Astrocyte of the hippocampus (primary cell): ENCODE data around the gene CASK.
"Not testable (repeated sequence)": the region's sequence is repeated elsewhere in the genome, so short reads cannot be mapped to it uniquely, and the experiment has no call there.

Experiments used
- DNase-seq: peaks from one replicate; pipeline ENCODE4 v3.0.0; 2011; ENCODE audit warnings: low read depth, low spot score

CASK gene

GRCh38 chrX:41692162-41692749, 231.1 kb downstream of the CASK start:
- DNase-seq: peak; percentile 25

DNA sequence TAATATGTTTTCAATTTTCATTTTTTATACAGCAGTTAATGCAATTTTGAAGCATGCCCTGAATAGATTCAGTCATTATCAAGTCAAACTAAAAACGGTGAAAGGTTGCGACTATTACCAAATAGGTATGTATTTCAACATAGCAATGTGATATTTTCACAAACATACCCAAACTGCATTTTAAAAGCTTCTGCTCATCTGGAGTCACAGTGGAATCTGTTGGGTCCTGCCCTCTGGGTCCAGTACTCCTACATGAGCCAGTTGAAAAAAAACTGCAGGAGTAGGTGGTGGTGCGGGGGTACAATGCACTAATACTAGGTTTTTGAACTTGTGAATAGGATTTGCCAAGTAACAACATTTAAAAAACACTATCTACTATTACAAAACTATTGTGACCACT, 233.6 kb downstream of the CASK start:
- DNase-seq: no peak

DNA sequence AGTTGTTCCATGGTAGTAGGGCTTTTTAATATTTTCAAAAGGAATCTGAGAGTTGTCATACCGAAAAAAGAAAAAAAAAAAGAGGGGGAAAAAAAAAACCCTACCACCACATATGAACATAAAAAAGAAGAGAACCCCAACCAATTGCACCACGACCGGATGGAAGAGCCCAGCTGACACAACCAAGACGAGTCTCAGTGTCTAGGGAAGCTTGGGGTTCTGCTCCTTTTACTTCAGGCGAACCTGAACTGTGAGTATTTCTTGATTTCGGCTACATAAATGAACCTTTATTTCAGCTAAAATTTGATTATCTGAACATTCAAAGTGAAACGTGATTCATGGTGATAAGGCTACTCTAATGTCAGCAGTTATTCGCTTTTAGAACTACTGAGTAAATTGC, 234.5 kb downstream of the CASK start, which contains the start of gene GPR34:
TSS of gene GPR34 (plus strand) at position 139 of the 400 bp plus-strand sequence. CDS start 6,661 bp downstream, outside the sequence.
- DNase-seq: no peak

- DNase-seq: no peak
Measured at GRCh38 chrX:41688156-41688555, 235.2 kb downstream of the CASK start.

GRCh38 chrX:41686788-41687187, 236.6 kb downstream of the CASK start:
- DNase-seq: no peak

DNA sequence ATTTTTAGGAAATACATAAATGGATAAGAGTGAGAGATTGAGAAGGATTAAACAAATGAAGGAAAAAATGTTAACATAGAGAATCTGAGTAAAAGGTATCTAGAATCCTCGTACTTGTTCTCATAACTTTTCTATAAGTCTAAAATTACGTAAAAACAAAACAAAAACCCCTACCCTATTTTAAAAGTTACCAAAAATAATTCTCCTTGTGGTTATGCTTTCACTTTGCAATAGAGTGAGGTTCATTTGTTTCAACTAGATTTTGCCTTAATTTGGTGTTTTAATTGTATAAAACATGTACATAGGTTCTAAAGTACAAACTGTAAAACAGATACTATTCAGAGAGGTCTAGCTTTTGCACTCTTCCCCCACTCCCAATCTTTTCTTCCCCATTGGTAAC, 238.4 kb downstream of the CASK start:
- DNase-seq: no peak

GRCh38 chrX:41684138-41684537, 239.2 kb downstream of the CASK start:
- peak; percentile 17 for DNase-seq

DNA sequence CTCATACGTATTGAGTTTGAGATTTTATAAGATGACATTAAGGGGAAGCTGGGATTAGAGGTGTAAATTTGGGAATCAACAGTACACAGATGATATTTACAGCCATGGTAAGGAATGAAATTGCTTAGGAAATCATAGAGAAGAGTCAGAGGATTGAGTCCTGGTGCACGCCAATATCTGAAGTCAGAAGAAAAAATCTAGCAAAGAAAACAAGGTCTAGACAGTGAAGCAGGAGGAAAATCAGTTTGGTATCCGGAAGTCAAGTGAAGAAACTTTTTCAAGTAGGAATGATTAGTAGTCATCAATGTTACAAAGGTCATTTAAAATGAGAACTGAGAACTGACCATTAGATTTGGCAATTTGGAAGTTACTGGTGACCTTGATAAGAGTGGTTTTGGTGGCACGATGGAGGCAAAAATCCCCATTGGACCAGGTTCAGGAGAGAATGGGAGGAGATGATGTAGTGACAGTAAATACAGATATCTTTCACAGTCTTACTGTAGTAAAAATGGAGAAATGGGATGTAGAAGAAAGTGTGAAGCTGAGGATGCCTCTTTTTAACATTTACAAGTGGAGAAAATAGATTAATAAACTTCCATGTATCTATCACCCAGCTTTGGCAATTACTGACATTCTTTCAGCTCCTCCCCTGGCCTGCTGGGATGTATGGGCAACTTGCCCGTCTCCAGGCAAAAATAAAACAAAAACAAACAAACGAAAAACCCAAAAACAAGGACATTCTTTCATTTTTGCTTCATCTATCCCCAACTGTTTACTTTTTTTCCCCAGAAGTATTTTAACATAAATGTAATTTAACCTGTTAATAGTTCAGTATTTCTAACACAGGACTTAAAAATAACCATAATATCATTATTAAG, 245.9 kb downstream of the CASK start:
- peak; percentile 21 for DNase-seq

DNA sequence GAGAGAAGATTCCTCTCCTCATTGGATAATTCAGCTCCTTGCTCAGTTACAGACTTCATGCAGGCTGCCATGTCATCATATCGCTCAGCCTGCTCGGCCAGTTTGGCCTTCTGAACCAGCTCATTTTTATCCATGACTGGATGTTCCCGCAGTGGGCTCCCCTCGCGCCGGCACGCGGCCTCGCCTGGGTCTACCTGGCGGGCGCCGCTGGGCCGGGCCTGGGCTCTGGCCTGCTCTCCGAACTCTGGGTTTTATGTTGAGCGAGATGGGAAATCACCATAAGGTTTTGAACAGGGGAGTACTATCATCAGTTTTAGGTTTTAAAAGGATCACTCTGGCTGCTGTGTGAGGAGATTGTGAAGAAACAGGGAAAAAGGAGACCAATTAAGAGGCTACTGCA, 247.0 kb downstream of the CASK start:
- not testable (repeated sequence) for DNase-seq

DNA sequence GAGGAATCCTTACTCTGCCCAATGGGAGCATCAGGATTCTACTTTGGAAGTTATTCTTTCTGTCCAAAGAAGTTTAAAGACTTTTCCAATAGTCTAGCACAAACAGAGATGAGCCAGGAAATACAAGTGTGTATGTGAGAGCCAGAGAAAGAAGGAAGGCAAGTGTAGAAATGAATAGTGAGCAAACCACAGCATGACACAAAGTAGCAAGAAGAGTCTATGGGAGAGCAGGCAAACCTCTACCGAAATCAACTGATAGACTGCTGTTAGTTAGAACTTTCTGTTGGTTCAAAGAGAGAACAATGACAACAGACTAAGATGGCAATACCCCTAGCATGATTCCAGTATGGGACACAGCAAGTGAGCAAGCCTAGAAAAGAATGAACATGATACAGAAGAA, 250.7 kb downstream of the CASK start:
- DNase-seq: no peak

DNA sequence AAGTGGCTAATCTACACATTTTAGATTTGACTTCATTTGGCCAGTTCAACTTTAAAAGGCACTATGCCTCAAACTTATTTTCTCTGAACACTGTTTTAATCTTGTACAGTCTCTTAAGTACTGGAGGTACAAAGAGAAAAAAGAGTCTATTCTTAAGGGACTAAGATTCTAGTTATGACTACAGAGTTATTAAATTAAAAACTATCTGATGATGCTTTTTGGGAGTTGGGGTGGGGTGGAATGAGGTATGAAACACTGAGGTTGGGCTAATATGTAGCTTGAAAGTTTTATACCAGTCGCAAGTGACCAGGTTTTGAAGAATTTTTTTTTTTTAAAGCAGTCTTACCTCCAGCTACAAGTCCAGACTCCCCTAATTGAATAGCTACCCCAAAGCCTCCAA, 252.3 kb downstream of the CASK start:
- no peak for DNase-seq

DNA sequence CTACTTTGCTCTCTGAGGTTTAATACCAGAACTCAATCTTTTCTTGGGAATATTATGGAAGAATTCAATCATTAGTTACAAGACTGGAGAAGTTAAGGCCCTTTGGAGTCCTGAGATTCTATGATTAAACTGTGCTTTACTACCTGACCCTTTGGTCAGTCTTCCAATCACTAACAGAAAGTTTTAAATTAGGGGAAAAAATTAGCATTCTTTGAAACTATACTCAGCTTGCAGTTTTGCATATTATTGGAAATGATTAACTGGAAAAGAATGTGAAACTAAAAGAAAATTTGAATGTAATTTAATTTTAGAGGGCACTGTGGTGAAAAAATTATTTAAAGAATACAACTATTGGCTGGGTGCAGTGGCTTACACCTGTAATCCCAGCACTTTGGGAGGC, 253.2 kb downstream of the CASK start:
- DNase-seq: no peak

- no peak for DNase-seq
Measured at GRCh38 chrX:41667631-41668030, 255.7 kb downstream of the CASK start.

DNA sequence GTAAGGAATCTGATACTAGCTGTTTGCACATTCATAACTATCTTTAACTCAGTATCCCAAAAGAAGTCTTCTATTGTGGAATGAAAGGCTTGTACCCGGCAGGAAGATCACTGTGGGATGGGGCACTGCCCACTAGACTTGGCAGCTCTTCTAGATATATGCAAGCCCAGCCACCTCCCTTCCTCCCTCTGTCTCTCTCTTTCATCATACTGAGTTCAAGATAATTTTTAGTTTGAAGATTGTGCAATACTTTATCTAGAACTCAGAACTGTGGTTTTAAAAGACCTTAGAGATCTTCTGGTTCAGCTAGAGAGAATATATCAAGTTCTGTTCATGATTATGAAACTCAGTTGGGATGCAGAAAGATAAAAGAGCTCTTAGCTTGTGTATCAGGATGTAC, 257.1 kb downstream of the CASK start:
- no peak for DNase-seq

DNA sequence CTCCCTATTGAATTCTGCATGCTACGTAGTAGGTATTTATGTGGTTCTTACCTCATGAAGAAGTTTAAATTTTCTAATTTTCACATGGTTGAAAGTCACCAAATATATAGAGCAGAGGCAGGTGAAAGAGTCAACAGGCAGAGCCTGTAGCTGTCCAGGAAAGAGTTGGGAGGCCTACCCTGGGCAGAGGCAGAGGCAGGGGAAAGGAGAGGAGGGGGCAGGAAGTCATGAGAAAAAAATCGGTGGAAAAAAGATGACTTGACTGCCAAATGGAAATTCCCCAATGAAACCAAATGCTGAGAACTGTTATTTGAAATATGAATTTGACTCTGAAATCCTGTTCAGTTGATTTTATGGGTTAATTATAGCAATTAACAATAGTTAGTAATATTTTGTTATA, 257.7 kb downstream of the CASK start:
- DNase-seq: no peak

GRCh38 chrX:41664908-41665307, 258.4 kb downstream of the CASK start:
- no peak for DNase-seq

DNA sequence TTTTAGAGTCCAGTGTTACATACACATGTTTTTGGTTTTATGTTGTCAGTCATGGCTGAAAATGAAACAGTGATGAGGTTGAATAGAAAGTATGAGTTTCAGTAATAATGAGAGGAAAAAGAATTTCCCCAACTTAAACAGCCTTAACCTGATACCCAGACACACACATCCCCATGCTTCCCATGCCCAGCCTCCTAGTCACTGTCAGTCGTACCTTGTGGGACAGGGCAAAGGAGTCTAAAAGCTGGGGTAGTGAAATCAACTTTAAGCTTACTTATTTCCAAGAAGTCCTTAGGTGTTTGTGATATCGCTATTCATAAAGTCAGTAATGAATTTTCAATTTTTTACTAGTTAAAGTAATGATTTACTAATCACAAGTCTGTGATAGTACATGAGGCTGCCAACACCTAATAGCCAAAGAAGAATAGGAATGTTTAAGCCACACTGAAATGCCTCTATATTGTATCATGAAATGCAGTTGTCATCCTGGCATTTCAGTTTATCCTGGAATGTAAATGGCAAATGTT, 258.9 kb downstream of the CASK start:
- DNase-seq: no peak

- DNase-seq: peak; percentile 15
Measured at GRCh38 chrX:41661366-41662095, 261.8 kb downstream of the CASK start.

DNA sequence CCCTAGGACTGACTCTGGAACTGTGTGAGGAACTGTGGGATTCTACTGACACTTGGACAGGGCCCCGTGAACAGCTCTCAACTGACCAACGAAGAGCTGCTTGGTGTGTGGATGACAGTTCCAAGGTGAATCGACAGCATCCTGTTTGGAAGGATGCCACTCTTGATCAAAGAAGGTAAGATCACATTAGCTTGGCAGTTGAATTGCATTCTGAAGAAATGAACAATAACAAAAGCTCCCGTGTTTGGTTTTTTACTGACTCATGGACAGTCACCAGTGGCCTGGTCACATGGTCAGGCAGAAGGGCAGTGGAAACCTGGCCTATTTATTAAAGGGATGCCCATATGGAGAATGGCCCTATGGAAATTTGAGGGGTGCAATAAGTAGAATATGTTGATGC, 267.7 kb downstream of the CASK start:
- peak; percentile 21 for DNase-seq

DNA sequence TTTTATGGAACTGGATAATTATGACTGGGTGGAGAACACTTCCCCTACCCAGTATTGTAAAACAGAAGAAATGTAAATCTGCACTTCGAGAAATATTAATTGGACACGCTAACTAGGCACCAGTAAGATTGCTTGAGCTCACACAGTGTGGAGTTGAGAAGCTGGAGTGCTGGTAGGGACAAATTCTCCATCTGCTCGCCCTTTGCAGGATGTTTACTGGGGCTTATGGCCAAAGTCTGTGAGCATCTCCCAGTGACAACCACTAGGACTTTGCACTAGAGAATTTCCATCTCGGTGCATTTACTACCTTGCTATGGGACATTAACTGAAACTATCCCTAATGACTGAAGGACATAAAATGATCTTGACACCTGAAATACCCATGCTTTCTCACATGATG, 268.3 kb downstream of the CASK start:
- DNase-seq: no peak

DNA sequence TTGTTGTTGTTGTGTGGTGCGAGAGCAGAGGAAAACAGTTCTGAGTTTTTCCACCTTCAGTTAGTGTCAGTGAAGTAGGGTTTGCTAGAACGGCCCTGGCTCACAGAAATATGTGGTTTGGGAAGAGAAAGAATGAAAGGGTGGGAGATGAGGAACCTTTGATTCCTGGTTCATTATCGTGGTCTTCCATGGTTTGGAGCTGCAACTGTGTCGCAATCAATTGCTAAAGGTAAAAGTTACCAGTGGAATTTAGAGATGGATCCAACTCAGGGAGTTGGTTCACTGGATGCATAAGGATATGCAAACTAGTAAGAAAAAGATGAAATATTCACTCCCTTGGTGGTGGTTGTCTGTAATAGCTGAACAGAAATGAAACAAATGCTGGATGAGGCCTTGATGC, 270.2 kb downstream of the CASK start:
- no peak for DNase-seq

- DNase-seq: not testable (repeated sequence)
Measured at GRCh38 chrX:41646201-41646600, 277.2 kb downstream of the CASK start.
